SHP77 (cell line): ENCODE measurements around the gene PKD2L1.

ENCODE experiments used
- DNase-seq, 2 experiments: peaks; one replicate each; lab custom pipeline; 2025; lab: John Stamatoyannopoulos, UW

The PKD2L1 gene

GRCh38 chr10:100356067-100357017, 26.3 kb upstream of the PKD2L1 start:
- no peak for DNase-seq

GRCh38 chr10:100355086-100355485, 25.1 kb upstream of the PKD2L1 start:
- no peak for DNase-seq

DNA sequence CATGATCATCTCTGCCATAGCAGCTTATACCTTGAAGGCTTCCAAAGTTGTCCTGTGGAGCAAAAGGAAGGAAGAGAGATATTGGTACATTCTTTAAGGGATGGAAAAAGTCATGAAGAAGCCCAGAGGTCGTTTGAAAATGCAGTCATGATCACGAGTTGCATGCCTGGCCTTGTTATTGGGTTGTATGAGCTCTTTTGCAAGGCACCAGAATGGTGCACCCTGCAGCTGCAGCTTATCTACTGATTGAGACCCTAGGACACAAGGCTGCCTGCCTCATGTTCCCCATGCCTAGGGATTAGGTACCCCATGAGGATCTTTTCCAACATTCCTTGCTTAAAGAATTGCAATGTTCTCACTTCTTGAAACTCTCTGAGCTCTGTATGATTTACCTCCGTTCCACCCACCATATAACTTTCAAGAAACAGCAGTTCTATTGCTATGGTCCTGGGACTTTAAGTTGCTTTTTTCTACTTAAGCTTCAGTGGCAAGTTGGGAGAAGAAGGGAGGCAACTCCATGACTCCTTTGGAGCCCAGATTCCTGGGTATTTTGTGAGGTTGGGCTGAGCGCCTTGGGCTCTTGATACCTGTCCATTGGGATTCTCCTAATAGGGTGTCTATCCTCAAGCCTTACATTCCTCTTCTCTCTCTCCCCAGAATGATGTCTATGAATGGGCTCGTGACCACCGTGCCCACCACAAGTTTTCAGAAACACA, 23.9 kb upstream of the PKD2L1 start:
- no peak for DNase-seq

DNA sequence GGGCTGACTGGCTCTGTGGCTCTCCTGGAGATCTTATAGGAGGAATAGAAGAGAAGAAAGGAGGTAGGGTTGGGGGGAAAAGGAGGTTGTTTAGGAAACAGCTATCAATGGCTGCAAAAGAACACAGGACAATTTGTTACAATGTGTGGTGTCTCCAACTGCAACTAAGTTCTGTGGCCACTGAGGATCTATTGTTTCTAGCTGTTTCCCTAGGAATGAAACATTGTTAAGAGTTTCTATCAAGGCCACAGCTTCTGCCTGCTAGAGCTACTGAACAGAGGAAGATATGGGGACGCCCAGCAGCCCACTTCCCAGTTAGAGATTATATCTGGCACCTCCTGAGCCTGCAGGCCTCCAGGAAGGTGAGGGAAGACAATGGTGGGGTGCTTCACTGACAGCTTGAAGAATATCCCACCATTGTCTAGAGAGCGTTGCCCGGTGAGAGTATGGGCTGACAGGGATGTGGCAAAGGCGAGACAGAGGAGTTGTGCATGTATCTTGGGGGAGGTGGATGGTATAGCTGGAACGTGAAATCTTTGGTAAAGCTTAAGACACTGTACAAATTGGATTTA, 21.0 kb upstream of the PKD2L1 start:
- DNase-seq: no peak

- DNase-seq: no peak
These were observed 19.6 kb upstream of the PKD2L1 start for GRCh38 chr10:100349672-100350071.

GRCh38 chr10:100349087-100349486, 19.1 kb upstream of the PKD2L1 start:
- DNase-seq: no peak

GRCh38 chr10:100348389-100348927, 18.4 kb upstream of the PKD2L1 start:
- DNase-seq: no peak

- no peak for DNase-seq
These were observed 17.7 kb upstream of the PKD2L1 start for GRCh38 chr10:100347568-100348195.

- DNase-seq: peak; percentile 95 to 97
These were observed 16.9 kb upstream of the PKD2L1 start, which contains the start of gene SCD for GRCh38 chr10:100346765-100347567. SCD (plus strand) TSS chr10:100347233; CDS start chr10:100347505, 272 bp downstream.

DNA sequence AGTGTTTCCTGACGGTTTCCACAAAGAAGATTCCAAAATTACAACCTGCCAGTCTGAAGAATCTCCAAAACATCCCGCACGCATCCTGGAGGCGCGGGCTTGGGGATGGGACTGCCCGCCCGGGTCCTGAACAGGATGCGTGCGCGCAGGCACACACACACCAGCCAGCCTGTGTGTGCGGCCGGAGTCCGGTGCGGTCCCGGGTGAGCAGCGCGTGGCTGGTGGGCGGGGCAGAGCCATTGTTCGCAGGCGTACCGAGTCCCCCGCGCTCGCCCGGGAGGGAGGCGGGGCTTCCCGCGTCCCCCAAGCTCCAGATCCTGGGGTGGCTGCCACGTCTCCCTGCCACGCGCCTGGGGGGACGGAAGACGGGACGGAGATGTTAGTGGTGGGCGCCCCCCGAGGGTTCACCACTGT, 16.3 kb upstream of the PKD2L1 start:
- DNase-seq: peak in 1 of 2 experiments; percentile 77

- no peak for DNase-seq
These were observed 15.7 kb upstream of the PKD2L1 start for GRCh38 chr10:100345570-100346330.

GRCh38 chr10:100344241-100344788, 14.3 kb upstream of the PKD2L1 start:
- no peak for DNase-seq

DNA sequence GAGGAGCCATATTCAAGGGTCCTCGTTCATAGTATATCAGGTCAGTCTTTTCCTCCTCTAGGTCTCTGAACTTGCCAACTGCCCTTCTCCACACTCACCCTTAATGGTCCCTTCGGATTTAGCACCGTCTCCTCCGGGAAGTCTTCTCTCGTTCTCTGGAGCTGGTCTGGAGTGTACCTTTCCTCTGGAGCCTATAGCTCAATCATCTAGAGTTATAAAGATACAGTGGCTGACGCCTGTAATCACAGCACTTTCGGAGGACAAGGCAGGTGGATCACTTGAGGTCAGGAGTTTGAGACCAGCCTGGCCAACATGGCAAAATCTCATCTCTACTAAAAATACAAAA, 12.6 kb upstream of the PKD2L1 start:
- no peak for DNase-seq

GRCh38 chr10:100341953-100342626, 12.1 kb upstream of the PKD2L1 start:
- DNase-seq: peak; percentile 69 to 72

- peak in 1 of 2 experiments; percentile 18 for DNase-seq
These were observed 11.2 kb upstream of the PKD2L1 start for GRCh38 chr10:100340948-100341847.

DNA sequence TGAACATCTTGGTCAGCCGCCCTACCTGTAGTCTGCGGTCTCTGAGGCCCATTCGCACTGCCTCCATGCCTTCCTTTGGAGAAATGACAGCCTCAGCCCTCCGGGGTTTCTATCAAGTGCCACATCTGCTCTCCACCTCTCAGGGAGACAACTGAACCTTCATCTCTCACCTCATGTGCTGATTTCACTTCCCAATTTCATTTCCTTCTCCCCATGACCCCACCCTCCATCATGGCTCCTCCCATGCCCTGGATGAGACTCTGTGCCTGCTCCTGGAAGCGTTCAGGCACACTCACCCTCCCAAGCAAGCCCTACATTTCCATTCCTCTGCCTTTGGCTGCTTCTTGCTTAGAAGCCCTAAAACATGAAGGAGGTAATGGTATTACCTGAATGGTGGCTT, 9.2 kb upstream of the PKD2L1 start:
- DNase-seq: no peak

- DNase-seq: peak in 1 of 2 experiments; percentile 36
These were observed 8.5 kb upstream of the PKD2L1 start for GRCh38 chr10:100338434-100339036.

GRCh38 chr10:100334762-100335161, 4.7 kb upstream of the PKD2L1 start:
- DNase-seq: no peak
